Measurements from ENCODE around the gene DALRD3. TPM values are rescaled to one million over a fixed set of nuclear protein-coding genes. Genes with fewer than 3 reads are reported as not detected.

The DALRD3 gene
- total and polyA plus RNA-seq, 2 of the 8 experiments (the other 6 are each of a cell fraction or from before 2014, with no cell fraction given) = 30.4 to 86.5 TPM

DNA sequence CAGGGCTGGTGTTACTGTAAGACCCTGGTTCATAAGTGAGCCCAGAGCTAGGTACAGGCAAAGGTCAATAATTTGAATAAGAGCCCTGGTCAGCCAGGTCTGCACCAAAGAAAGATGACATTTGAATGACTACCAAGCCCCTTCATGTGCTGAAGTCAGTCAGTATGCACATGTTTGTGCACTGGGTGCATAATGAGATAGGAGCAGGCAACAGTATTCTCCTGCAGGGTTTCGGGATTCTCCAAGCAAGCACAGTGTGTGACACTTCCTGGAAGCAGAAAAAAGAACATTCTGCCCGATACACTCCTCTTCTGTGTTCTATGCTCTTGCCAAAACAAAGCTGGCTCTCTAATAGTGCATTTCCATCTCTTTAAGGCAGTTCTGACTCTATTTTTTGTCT is 16.3 kb upstream of the DALRD3 start:
- H2AFZ ChIP-seq (ENCODE audit: low read length) = no peak overlapping the region
- H3K14ac ChIP-seq (ENCODE audit: insufficient read length) = no peak overlapping the region
- no peak overlapping the region for H3K9ac ChIP-seq (replicated peaks in 1 of 4; ENCODE audit: extremely low read depth in 1 of 4, low read depth in 3 of 4, low read length in 3 of 4)
- no peaks in the 10 kb centered on the region for H3K4me1 ChIP-seq (replicated peaks in 1 of 4; ENCODE audit: control insufficient read depth in 3 of 4, insufficient read depth in 4 of 4, low read length in 3 of 4)
- H2BK20ac ChIP-seq (ENCODE audit: low read length) = no peak overlapping the region
- H3K4me2 ChIP-seq (ENCODE audit: insufficient read depth in 1 of 2, low read depth in 2 of 2, low read length in 2 of 2) = no peak overlapping the region
- no peak overlapping the region for H4K91ac ChIP-seq (replicated peaks; ENCODE audit: insufficient read length, low read length)
- no peaks in the 10 kb centered on the region for H3K79me2 ChIP-seq (ENCODE audit: control insufficient read depth in 1 of 2, insufficient read depth in 2 of 2, low read length in 2 of 2)
- no peak overlapping the region for H3K23ac ChIP-seq (ENCODE audit: insufficient read length)
- no peak overlapping the region for H3K18ac ChIP-seq (ENCODE audit: extremely low read depth, low read length)
- FAIRE-seq = no peak
- H2BK12ac ChIP-seq (ENCODE audit: low read depth, low read length) = no peak overlapping the region
- no peak overlapping the region for H4K5ac ChIP-seq (ENCODE audit: insufficient read length, low read depth, low read length)
- H2BK15ac ChIP-seq (ENCODE audit: low read length) = no peak overlapping the region
- H2BK120ac ChIP-seq (replicated peaks; ENCODE audit: low read depth, low read length) = no peak overlapping the region
- no peak for DNase-seq (ENCODE audit: low read depth in 1 of 2, low spot score in 2 of 2)
- H4K20me1 ChIP-seq (replicated peaks in 1 of 2; ENCODE audit: control insufficient read depth in 1 of 2, insufficient read depth in 2 of 2, low read length in 2 of 2) = peaks cover 7 to 9% of the 10 kb centered on the region in 2 experiments
- H2AK5ac ChIP-seq (ENCODE audit: low read depth, low read length) = no peak overlapping the region
- ChIA-PET CTCF (ENCODE audit: partially characterized antibody) (interaction anchor here (1.6 kb wide), 1 partner anchor 13 kb away, joined by 6 read pairs; the partner anchor contains the start of gene NDUFAF3), POLR2A (ENCODE audit: partially characterized antibody) (interaction anchor here (0.6 to 5.5 kb wide), 3 partner anchors 12 to 408 kb away, joined by 3 to 41 read pairs (median 3); partner anchors contain the start of gene NDUFAF3)
- H3K79me1 ChIP-seq (ENCODE audit: low read depth, low read length) = peaks cover 2% of the 10 kb centered on the region; the same call in 1 of the 2 replicates
- H3K56ac ChIP-seq (replicated peaks; ENCODE audit: insufficient read length, low read depth, low read length) = no peak overlapping the region
- no peak overlapping the region for H2BK5ac ChIP-seq (ENCODE audit: low read depth, low read length)
- H3K4ac ChIP-seq (replicated peaks; ENCODE audit: insufficient read length, low read depth, low read length) = no peak overlapping the region
- H3K36me3 ChIP-seq (ENCODE audit: control insufficient read depth in 2 of 4, insufficient read depth in 4 of 4, low read length in 3 of 4) = peaks cover 20 to 49% (median 36%) of the 10 kb centered on the region in 4 experiments
- no peak overlapping the region for H3K4me3 ChIP-seq (ENCODE audit: extremely low read depth in 1 of 4, insufficient read depth in 2 of 4, low read depth in 3 of 4, low read length in 4 of 4)
- no peaks in the 10 kb centered on the region for H3K9me3 ChIP-seq (ENCODE audit: insufficient read depth in 2 of 2, low read depth in 1 of 2, low read length in 1 of 2)
- H3K27me3 ChIP-seq (replicated peaks in 1 of 4; ENCODE audit: control insufficient read depth in 3 of 4, extremely low read depth in 1 of 4, insufficient read depth in 3 of 4, low read length in 3 of 4) = no peaks in the 10 kb centered on the region
- no peak overlapping the region for H3K27ac ChIP-seq (ENCODE audit: low read depth, low read length)
- H3K23me2 ChIP-seq (ENCODE audit: low read depth, low read length) = no peaks in the 10 kb centered on the region
- 92% methylated on average over 2 of the region's 2 CpGs; no CpG with 5 or more reads in 1 of the 2 experiments for WGBS, 2 experiments (ENCODE audit: extremely low coverage in 1 of 2, insufficient coverage in 1 of 2, insufficient read length in 1 of 2, insufficient replicate concordance in 2 of 2, low coverage in 1 of 2, low lambda C conversion rate in 2 of 2, missing lambda C conversion rate in 1 of 2)
- no peak overlapping the region for H4K8ac ChIP-seq (ENCODE audit: extremely low read depth, insufficient read depth, low read length)
- no peak for TF ChIP-seq CHD2 (IDR thresholded peaks at IDR 0.05; ENCODE audit: low read length)
- TF ChIP-seq MAFK (IDR thresholded peaks at IDR 0.05; ENCODE audit: low read depth, low read length) = no peak
- TF ChIP-seq GABPA (IDR thresholded peaks at IDR 0.05; ENCODE audit: borderline replicate concordance, insufficient read depth, low read length) = no peak
- TF ChIP-seq BACH1 (IDR thresholded peaks at IDR 0.05; ENCODE audit: low read length) = no peak
